IPS DF 6.9 (cell line): ENCODE results near the gene DLK1.

Source experiments
- DNase-seq: peaks from one replicate; pipeline ENCODE4 v3.0.0-alpha.2; 2013; ENCODE audit warnings: low read depth, low spot score
- H3K27ac ChIP-seq: one replicate; pipeline ENCODE4 v1.5.1; 2013; ENCODE audit warnings: low read length, control low read depth
- H3K27me3 ChIP-seq: 2 replicates; pipeline ENCODE4 v1.6.1; 2013; ENCODE audit warnings: mild to moderate bottlenecking, low read length; ENCODE audit not compliant: control insufficient read depth, insufficient read depth
- H3K36me3 ChIP-seq: 2 replicates; pipeline ENCODE4 v1.6.1; 2013; ENCODE audit warnings: low read length; ENCODE audit not compliant: control insufficient read depth, insufficient read depth
- H3K4me1 ChIP-seq: 2 replicates; pipeline ENCODE4 v1.6.1; 2013; ENCODE audit warnings: low read length; ENCODE audit not compliant: control insufficient read depth, insufficient read depth
- H3K4me3 ChIP-seq: 2 replicates; pipeline ENCODE4 v1.5.1; 2013; ENCODE audit warnings: mild to moderate bottlenecking, low read length
- H3K9me3 ChIP-seq: 2 replicates; pipeline ENCODE4 v1.6.1; 2013; ENCODE audit warnings: low read length, inconsistent platforms; ENCODE audit not compliant: control insufficient read depth, insufficient read depth
- WGBS: extraction: QIAGEN DNeasy Blood & Tissue Kit; methylation state at CpG from one replicate; pipeline ENCODE4 v1.1.7; 2013; ENCODE audit warnings: mixed read lengths, missing lambda C conversion rate; ENCODE audit not compliant: insufficient read length, insufficient coverage; 5-methylcytosine and 5-hydroxymethylcytosine counted together

DLK1 gene

DNA sequence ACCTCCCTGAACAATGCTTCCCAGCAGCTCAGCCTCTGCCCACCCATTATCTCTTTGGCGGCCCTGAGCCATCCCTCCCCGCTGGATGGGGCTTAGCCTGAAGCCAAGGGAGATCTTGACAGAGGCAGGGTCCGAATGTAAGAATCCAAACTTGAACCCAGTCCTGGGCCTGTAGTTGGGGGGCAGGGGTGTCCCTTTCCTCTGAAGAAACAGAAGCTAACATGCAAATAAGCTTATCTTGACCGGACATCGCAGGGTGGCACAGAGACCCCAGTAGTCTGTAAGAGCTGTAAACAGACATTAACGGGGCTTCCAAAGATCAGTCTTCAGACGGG, 6.0 kb downstream of the DLK1 start:
- DNase-seq: no peak
- peaks cover 1% of the 10 kb centered on the region; the same call in 1 of the 2 replicates for H3K4me1 ChIP-seq
- no peak overlapping the region for H3K27ac ChIP-seq
- no peaks in the 10 kb centered on the region; the same call in 1 of the 2 replicates for H3K36me3 ChIP-seq
- peaks cover 4% of the 10 kb centered on the region for H3K27me3 ChIP-seq
- H3K4me3 ChIP-seq: no peak overlapping the region
- no peaks in the 10 kb centered on the region for H3K9me3 ChIP-seq
- WGBS: no CpG with 5 or more reads among the region's 7 CpGs

DNA sequence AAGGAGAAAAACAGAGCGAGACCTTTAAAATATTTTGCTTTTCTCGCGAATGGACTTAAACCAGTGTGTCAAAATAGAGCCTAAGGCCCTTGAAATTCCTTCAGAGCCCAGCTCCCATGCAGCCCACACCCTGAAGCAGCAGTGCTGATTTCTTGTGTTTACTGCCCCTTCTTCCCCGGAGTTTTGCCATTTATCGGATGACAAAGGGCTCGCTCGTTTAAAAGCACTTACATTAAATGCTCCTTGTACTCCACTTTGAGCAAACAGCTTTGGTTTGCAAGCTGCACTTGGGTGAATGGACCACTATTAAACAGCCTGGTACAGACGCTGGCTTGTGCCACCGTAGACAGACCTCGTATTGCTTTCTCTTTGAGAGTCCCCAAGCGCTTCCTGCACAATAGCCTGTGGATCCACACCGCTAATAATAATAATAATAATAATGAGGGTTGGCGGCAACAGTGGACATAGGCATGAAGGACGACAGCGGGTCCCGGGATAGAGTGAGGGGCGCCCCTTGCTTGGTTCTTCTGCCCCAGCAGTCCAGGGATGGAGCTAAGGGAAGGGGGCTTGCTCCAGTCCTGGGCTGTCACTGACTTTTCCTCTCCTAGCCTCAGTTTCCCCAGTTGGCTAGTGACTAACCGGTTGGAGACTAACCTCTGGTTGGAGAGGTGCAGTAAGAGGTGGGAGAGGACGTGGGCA, 6.6 kb downstream of the DLK1 start:
- Histone ChIP-seq H3K36me3 (no peaks in the 10 kb centered on the region; the same call in 1 of the 2 replicates), H3K27ac (no peak overlapping the region), H3K4me3 (no peak overlapping the region), H3K4me1 (peaks cover 1% of the 10 kb centered on the region; the same call in 1 of the 2 replicates), H3K27me3 (no peaks in the 10 kb centered on the region), H3K9me3 (no peaks in the 10 kb centered on the region)
- DNase-seq: no peak
- no CpG with 5 or more reads among the region's 19 CpGs for WGBS

DNA sequence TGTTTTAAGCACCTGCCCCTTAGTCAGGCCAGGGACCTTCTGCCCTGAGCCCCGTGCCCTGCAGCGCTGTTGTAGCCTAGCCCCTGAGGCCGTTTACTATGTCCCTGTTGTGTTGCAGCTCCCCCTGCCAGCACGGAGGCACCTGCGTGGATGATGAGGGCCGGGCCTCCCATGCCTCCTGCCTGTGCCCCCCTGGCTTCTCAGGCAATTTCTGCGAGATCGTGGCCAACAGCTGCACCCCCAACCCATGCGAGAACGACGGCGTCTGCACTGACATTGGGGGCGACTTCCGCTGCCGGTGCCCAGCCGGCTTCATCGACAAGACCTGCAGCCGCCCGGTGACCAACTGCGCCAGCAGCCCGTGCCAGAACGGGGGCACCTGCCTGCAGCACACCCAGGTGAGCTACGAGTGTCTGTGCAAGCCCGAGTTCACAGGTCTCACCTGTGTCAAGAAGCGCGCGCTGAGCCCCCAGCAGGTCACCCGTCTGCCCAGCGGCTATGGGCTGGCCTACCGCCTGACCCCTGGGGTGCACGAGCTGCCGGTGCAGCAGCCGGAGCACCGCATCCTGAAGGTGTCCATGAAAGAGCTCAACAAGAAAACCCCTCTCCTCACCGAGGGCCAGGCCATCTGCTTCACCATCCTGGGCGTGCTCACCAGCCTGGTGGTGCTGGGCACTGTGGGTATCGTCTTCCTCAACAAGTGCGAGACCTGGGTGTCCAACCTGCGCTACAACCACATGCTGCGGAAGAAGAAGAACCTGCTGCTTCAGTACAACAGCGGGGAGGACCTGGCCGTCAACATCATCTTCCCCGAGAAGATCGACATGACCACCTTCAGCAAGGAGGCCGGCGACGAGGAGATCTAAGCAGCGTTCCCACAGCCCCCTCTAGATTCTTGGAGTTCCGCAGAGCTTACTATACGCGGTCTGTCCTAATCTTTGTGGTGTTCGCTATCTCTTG, 7.6 kb downstream of the DLK1 start:
- Histone ChIP-seq H3K36me3 (no peaks in the 10 kb centered on the region; the same call in 1 of the 2 replicates), H3K4me3 (no peak overlapping the region), H3K9me3 (no peaks in the 10 kb centered on the region), H3K27ac (no peak overlapping the region), H3K4me1 (peaks cover 1% of the 10 kb centered on the region; the same call in 1 of the 2 replicates), H3K27me3 (no peaks in the 10 kb centered on the region)
- WGBS: no CpG with 5 or more reads among the region's 52 CpGs
- DNase-seq: no peak

DNA sequence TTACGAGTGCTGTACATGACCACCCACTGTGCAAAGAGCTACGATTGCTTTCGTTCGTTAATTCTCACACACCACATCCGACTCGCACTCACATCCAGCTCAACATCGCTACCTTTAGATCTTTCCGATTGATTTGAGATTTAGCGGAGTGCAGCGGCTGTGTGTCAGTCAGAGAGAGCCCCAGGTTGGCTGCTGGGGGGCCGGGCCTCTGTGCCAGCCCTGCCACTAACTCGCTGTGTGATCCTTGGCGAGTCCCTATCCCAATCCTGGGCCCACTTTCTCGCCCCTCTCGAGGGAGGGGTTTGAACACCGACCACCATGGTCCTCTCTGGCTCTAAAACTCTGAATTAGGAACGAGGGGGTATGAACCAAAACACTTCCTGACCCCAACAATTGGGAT, 8.6 kb downstream of the DLK1 start:
- Histone ChIP-seq H3K9me3 (no peaks in the 10 kb centered on the region), H3K36me3 (no peaks in the 10 kb centered on the region; the same call in 1 of the 2 replicates), H3K27ac (no peak overlapping the region), H3K4me3 (no peak overlapping the region), H3K4me1 (peaks cover 1% of the 10 kb centered on the region; the same call in 1 of the 2 replicates), H3K27me3 (no peaks in the 10 kb centered on the region)
- no peak for DNase-seq
- WGBS: 100% methylated on average over 7 of the region's 17 CpGs

DNA sequence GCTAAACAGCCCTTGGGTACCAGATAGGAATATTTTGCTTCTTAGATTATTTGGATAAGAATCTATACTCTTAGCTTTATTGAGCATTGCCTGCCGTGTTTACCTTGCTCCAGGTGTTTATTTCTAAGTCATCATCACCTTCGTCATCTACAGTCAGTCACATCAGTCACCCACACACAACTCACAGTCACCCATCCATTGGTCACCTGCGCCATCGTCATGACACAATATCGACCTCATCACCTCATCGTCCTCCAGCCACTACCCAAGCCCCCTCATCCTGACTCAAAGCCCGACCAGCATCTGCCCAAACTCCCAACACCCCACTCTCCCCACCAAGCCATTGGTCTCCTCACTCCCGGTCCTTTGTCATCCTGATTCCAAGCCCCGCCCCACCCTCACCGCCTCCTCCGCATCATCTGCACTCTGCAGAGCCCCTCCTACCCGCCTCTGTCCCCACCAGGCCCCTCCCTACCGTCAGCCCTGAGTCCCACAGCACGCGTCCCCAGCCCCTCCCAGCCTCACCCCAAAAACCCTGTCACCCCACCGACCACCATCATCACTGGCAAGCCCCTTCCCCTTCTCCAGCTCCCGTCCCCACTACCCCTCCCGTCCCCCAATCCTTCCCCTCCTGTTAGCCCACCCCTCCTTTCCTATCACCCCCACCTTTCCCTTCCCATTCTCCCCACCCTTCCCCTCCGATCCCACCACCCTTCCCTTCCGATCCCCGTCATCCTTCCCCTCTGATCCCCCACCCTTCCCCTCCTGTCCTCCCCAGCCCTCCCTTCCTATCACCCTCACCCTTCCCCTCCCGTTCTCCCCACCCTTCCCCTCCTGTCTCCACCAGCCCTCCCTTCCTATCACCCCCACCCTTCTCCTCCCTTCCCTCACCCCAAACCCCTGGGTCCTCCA, 9.8 kb downstream of the DLK1 start:
- Histone ChIP-seq H3K4me1 (peaks cover 1% of the 10 kb centered on the region; the same call in 1 of the 2 replicates), H3K27ac (no peak overlapping the region), H3K27me3 (no peaks in the 10 kb centered on the region), H3K4me3 (no peak overlapping the region), H3K36me3 (no peaks in the 10 kb centered on the region; the same call in 1 of the 2 replicates), H3K9me3 (no peaks in the 10 kb centered on the region)
- WGBS: 100% methylated on average over 1 of the region's 22 CpGs
- DNase-seq: no peak

DNA sequence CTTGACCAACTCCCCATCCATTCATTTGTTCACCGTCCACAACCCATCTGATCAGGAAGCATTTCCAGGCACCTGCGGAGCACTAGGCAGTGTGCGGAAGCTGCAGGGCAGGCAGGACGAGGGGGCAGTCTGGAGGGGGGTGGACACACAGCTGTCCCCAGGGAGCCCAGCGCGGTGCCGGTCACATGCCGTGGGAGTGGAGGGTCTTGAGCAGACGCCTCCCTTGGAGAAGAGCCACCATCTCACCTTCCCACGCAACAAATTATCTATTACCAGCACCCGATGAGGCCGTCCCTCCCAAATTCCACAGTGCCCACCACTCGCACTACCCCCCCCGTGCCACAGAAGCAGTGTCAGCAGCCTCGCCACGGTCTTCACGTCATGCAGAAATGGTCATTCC, 10.8 kb downstream of the DLK1 start:
- Histone ChIP-seq H3K27ac (no peak overlapping the region), H3K9me3 (no peaks in the 10 kb centered on the region), H3K36me3 (no peaks in the 10 kb centered on the region; the same call in 1 of the 2 replicates), H3K4me1 (peaks cover 1% of the 10 kb centered on the region; the same call in 1 of the 2 replicates), H3K4me3 (no peak overlapping the region), H3K27me3 (no peaks in the 10 kb centered on the region)
- no CpG with 5 or more reads among the region's 17 CpGs for WGBS
- no peak for DNase-seq

DNA sequence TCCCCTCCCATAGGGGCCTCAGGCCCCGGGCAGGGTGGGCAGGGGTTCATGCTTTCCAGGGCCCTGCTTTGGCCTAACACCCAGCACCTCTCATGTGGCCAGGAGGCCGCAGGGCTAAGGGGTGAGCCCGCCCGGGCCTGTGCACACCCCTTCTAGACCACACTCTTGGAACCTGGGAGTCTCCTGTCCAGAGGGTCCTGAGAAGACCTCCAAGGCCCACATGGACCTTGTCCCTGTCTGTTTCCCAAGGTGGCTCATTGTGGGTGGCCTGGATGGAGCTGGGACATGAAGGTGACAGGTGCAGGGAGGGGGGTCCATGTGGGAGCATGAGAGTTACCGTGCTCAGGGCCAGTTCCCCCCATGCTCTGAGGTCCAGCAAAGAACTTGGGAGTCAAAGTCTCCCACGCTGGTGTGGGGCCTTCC, 11.6 kb downstream of the DLK1 start:
- Histone ChIP-seq H3K4me3 (no peak overlapping the region), H3K27me3 (no peaks in the 10 kb centered on the region), H3K4me1 (peaks cover 1% of the 10 kb centered on the region; the same call in 1 of the 2 replicates), H3K27ac (no peak overlapping the region), H3K36me3 (no peaks in the 10 kb centered on the region; the same call in 1 of the 2 replicates), H3K9me3 (no peaks in the 10 kb centered on the region)
- no CpG with 5 or more reads among the region's 6 CpGs for WGBS
- DNase-seq: no peak

DNA sequence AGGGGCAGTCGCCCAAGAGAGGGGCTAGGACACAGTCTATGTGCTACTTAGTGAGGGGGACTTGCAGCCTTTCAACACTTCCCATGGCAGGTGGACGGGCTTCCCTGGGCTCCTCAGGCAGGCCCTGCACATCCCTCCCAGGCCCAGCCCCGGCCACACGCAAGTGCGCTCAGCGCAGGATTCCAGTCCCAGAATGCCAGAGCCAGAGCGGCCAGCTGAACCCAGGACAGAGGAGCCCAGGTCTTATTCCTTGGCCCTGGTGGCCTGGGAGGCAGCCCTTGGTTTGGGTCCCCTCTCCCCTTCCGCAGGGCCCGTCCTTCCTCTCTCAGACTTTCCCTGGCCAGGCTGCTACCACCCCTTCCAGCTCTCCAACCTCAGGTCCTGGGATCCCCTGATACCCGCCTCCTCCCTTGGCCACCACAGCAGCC, 12.0 kb downstream of the DLK1 start:
- no peaks in the 10 kb centered on the region for H3K9me3 ChIP-seq
- H3K4me3 ChIP-seq: no peak overlapping the region
- no peaks in the 10 kb centered on the region for H3K27me3 ChIP-seq
- no peak overlapping the region for H3K27ac ChIP-seq
- DNase-seq: no peak
- peaks cover 1% of the 10 kb centered on the region; the same call in 1 of the 2 replicates for H3K4me1 ChIP-seq
- WGBS: no CpG with 5 or more reads among the region's 10 CpGs
- no peaks in the 10 kb centered on the region; the same call in 1 of the 2 replicates for H3K36me3 ChIP-seq

DNA sequence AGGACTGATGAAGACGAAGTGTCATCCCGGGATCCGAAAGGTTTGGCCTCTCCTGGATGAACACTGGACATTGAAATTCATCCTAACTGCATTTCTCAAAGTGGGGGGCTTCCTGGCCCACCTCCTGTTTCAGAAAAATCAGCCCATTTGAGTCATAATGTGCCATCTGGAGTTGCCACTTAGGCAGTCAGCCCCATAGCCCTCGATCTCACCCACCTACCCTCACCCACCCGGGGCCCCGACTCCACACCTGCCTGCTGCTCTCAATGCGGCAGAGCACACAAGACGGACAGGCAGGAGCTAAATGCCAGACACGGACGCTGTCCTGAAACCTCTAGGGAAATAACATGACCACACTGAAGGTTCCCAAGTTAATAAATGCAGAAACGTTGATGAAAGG, 12.6 kb downstream of the DLK1 start:
- Histone ChIP-seq H3K9me3 (no peaks in the 10 kb centered on the region), H3K4me3 (no peak overlapping the region), H3K27ac (no peak overlapping the region), H3K36me3 (no peaks in the 10 kb centered on the region; the same call in 1 of the 2 replicates), H3K4me1 (peaks cover 1% of the 10 kb centered on the region; the same call in 1 of the 2 replicates), H3K27me3 (no peaks in the 10 kb centered on the region)
- no peak for DNase-seq
- no CpG with 5 or more reads among the region's 11 CpGs for WGBS
